ENCODE data around the gene CAB39L. TPM values are rescaled to one million over a fixed set of nuclear protein-coding genes. Genes with fewer than 3 reads are reported as not detected.
A peak's percentile ranks its signal among the peaks of the same experiment; 100 is the strongest.

CAB39L gene
- total RNA-seq, 1 donor from 2014 or later = 6.6 TPM

GRCh38 chr13:49370371-49370770, 73.5 kb downstream of the CAB39L start:
- no peak for FAIRE-seq
- DNase-seq (ENCODE audit: low read depth) = no peak
- H3K27me3 ChIP-seq (ENCODE audit: control insufficient read depth, insufficient read depth, low read length) = no peaks in the 10 kb centered on the region
- no peak for TF ChIP-seq CTCF (IDR thresholded peaks at IDR 0.05; ENCODE audit: insufficient read depth, low read length, severe bottlenecking)
- no peak overlapping the region for H3K4me3 ChIP-seq (ENCODE audit: low read depth, low read length)
- no peaks in the 10 kb centered on the region for H3K36me3 ChIP-seq (ENCODE audit: control insufficient read depth, insufficient read depth, low read length)

DNA sequence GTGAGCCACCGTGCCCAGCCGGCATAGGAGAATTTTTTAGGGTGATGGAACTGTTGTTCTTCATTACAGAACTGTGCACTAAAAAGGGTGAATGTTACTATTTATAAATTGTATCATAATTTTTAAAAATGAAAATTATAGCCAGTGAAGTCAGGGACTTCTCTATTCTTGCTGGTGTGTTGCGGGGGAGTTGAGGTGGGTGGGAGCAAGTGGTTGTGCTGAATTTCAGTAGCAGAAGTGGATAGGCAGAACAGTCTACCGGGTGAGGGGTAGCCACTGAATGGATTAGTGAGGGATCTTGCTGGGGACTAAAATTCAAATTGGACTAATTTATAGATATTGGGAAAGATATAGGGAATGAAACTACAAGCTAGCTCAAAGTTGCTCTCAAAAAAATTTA, 74.0 kb downstream of the CAB39L start:
- no peak overlapping the region for H3K4me3 ChIP-seq (ENCODE audit: low read depth, low read length)
- FAIRE-seq = no peak
- no peaks in the 10 kb centered on the region for H3K27me3 ChIP-seq (ENCODE audit: control insufficient read depth, insufficient read depth, low read length)
- TF ChIP-seq CTCF (IDR thresholded peaks at IDR 0.05; ENCODE audit: insufficient read depth, low read length, severe bottlenecking) = no peak
- H3K36me3 ChIP-seq (ENCODE audit: control insufficient read depth, insufficient read depth, low read length) = no peaks in the 10 kb centered on the region
- no peak for DNase-seq (ENCODE audit: low read depth)

- no peak for TF ChIP-seq CTCF (IDR thresholded peaks at IDR 0.05; ENCODE audit: insufficient read depth, low read length, severe bottlenecking)
- FAIRE-seq (no peak), DNase-seq (ENCODE audit: low read depth) (no peak)
- no peak overlapping the region for H3K4me3 ChIP-seq (ENCODE audit: low read depth, low read length)
- no peaks in the 10 kb centered on the region for H3K36me3 ChIP-seq (ENCODE audit: control insufficient read depth, insufficient read depth, low read length)
- H3K27me3 ChIP-seq (ENCODE audit: control insufficient read depth, insufficient read depth, low read length) = no peaks in the 10 kb centered on the region
Observed at GRCh38 chr13:49368688-49369087, 75.2 kb downstream of the CAB39L start.

GRCh38 chr13:49367640-49368422, 76.0 kb downstream of the CAB39L start:
- FAIRE-seq (no peak), DNase-seq (ENCODE audit: low read depth) (no peak)
- TF ChIP-seq CTCF (IDR thresholded peaks at IDR 0.05; ENCODE audit: insufficient read depth, low read length, severe bottlenecking) = no peak
- Histone ChIP-seq H3K27me3 (ENCODE audit: control insufficient read depth, insufficient read depth, low read length) (no peaks in the 10 kb centered on the region), H3K36me3 (ENCODE audit: control insufficient read depth, insufficient read depth, low read length) (no peaks in the 10 kb centered on the region), H3K4me3 (ENCODE audit: low read depth, low read length) (no peak overlapping the region)

GRCh38 chr13:49366841-49367240, 77.0 kb downstream of the CAB39L start:
- no peak for TF ChIP-seq CTCF (IDR thresholded peaks at IDR 0.05; ENCODE audit: insufficient read depth, low read length, severe bottlenecking)
- FAIRE-seq = no peak
- no peak for DNase-seq (ENCODE audit: low read depth)
- no peaks in the 10 kb centered on the region for H3K27me3 ChIP-seq (ENCODE audit: control insufficient read depth, insufficient read depth, low read length)
- no peak overlapping the region for H3K4me3 ChIP-seq (ENCODE audit: low read depth, low read length)
- H3K36me3 ChIP-seq (ENCODE audit: control insufficient read depth, insufficient read depth, low read length) = no peaks in the 10 kb centered on the region

GRCh38 chr13:49357694-49358093, 86.2 kb downstream of the CAB39L start:
- no peaks in the 10 kb centered on the region for H3K36me3 ChIP-seq (ENCODE audit: control insufficient read depth, insufficient read depth, low read length)
- no peaks in the 10 kb centered on the region for H3K27me3 ChIP-seq (ENCODE audit: control insufficient read depth, insufficient read depth, low read length)
- FAIRE-seq (no peak), DNase-seq (ENCODE audit: low read depth) (peak; percentile 20)
- no peak for TF ChIP-seq CTCF (IDR thresholded peaks at IDR 0.05; ENCODE audit: insufficient read depth, low read length, severe bottlenecking)
- H3K4me3 ChIP-seq (ENCODE audit: low read depth, low read length) = no peak overlapping the region
